GM21423 (cell line): ENCODE results near the gene TNC.
"Not testable (repeated sequence)": the region's sequence is repeated elsewhere in the genome, so short reads cannot be mapped to it uniquely, and the experiment has no call there.

Experiments used
- ATAC-seq: cut with Tn5 transposase; IDR thresholded peaks from one replicate; pipeline ENCODE4 v1.9.1; 2021; ENCODE audit warnings: mild to moderate bottlenecking, moderate library complexity; ENCODE audit not compliant: unreplicated experiment

Gene TNC

GRCh38 chr9:115135821-115136778 is 18.1 kb upstream of the TNC start:
- ATAC-seq, result no peak

GRCh38 chr9:115134941-115135340 is 17.0 kb upstream of the TNC start:
- ATAC-seq, result no peak

GRCh38 chr9:115133649-115134048 is 15.7 kb upstream of the TNC start:
- no peak for ATAC-seq

GRCh38 chr9:115132648-115133047 is 14.7 kb upstream of the TNC start:
- ATAC-seq, result no peak

GRCh38 chr9:115130176-115130575 is 12.2 kb upstream of the TNC start:
- ATAC-seq, result no peak

- ATAC-seq, result not testable (repeated sequence)
Observed at GRCh38 chr9:115128726-115129125, 10.8 kb upstream of the TNC start.

- ATAC-seq, result no peak
Observed at GRCh38 chr9:115127191-115127817, 9.3 kb upstream of the TNC start.

GRCh38 chr9:115126404-115126803 is 8.4 kb upstream of the TNC start:
- no peak for ATAC-seq

- ATAC-seq, result no peak
Observed at GRCh38 chr9:115122937-115123336, 5.0 kb upstream of the TNC start.

- ATAC-seq, result no peak
Observed at GRCh38 chr9:115121181-115121580, 3.2 kb upstream of the TNC start.

GRCh38 chr9:115118879-115119218 is 892 bp upstream of the TNC start:
- ATAC-seq, result no peak

- no peak for ATAC-seq
Observed at GRCh38 chr9:115116421-115117284, 1.3 kb downstream of the TNC start.

GRCh38 chr9:115115924-115116323 is 2.0 kb downstream of the TNC start:
- ATAC-seq, result no peak

- ATAC-seq, result no peak
Observed at GRCh38 chr9:115115117-115115880, 2.7 kb downstream of the TNC start.

GRCh38 chr9:115114546-115114945 is 3.4 kb downstream of the TNC start:
- no peak for ATAC-seq

- no peak for ATAC-seq
Observed at GRCh38 chr9:115114084-115114483, 3.9 kb downstream of the TNC start.

GRCh38 chr9:115111874-115112273 is 6.1 kb downstream of the TNC start:
- ATAC-seq, result no peak

GRCh38 chr9:115109486-115109885 is 8.5 kb downstream of the TNC start:
- ATAC-seq, result no peak

GRCh38 chr9:115107701-115108100 is 10.3 kb downstream of the TNC start:
- no peak for ATAC-seq

- no peak for ATAC-seq
Observed at GRCh38 chr9:115106642-115107041, 11.3 kb downstream of the TNC start.

- no peak for ATAC-seq
Observed at GRCh38 chr9:115106001-115106400, 12.0 kb downstream of the TNC start.
